Measurements from ENCODE around the gene APOBEC2. TPM values are rescaled to one million over a fixed set of nuclear protein-coding genes. Genes with fewer than 3 reads are reported as not detected.

APOBEC2 gene
- total and polyA plus RNA-seq, 8 donors = 7.2 to 36.7 (median 11.3) TPM; not detected in 3

GRCh38 chr6:41075651-41076626, 22.9 kb downstream of the APOBEC2 start:
- intact Hi-C loops (cut with DNase I; ENCODE audit: low total_unique reads) = no loop called here
- Histone ChIP-seq H3K27me3 (no peaks in the 10 kb centered on the region), H3K9me3 (no peaks in the 10 kb centered on the region), H3K4me3 (no peak overlapping the region), H3K27ac (peak overlapping the region in 4 of 5 donors; percentile 94 to 100 (median 100)), H3K36me3 (peaks cover 13 to 23% (median 22%) of the 10 kb centered on the region in 4 donors), H3K4me1 (peaks cover 20 to 51% (median 36%) of the 10 kb centered on the region in 4 donors)
- 75 to 79% (median 78%) methylated on average over 4 of the region's 4 CpGs for WGBS, 5 donors
- DNase-seq = no peak
- TF ChIP-seq POLR2AphosphoS5 (IDR thresholded peaks at IDR 0.05) = no peak
- TF ChIP-seq POLR2A (IDR thresholded peaks at IDR 0.05) = no peak
- no peak for TF ChIP-seq CTCF (IDR thresholded peaks at IDR 0.05)
- TF ChIP-seq EP300 (IDR thresholded peaks at IDR 0.05) = no peak

DNA sequence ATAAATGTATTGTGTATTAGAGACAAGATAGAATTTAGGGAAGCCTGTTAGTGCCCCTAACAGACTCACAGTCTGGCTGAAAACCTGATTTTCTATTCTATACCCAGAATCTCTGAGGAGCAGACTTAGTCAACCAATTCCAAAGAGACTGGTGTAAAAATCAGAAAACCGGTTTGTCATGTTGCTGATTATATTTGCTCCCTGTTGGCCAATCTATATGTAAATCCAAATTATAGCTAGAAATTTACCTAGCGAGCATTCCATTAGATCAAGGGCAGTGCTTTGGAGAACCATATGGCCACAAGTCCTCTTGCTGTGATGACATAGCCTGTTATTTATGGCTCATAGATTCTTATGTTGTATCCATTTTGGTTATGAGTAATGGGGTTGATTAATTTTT, 24.5 kb downstream of the APOBEC2 start:
- 35 to 75% (median 46%) methylated on average over 2 of the region's 2 CpGs for WGBS, 5 donors

DNA sequence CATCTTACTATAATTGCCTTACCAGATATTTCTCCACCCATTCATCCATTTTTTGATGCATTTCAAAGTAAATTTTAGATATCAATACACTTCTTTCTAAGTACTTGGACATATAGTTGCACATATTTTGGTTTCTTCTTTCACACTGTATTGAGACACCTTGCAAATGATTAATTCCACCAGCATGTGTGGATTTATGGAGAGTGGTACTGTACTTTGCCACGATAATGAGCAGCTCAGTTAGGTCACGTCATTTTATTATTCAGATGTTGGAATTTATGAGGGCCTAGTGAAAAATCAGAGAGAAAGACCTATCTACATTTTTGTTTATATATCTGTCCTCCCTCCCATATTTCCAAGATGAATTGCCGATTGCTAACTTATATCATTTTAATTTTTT, 25.1 kb downstream of the APOBEC2 start:
- no peak for TF ChIP-seq CTCF (IDR thresholded peaks at IDR 0.05)
- H3K27ac ChIP-seq = no peak overlapping the region
- H3K27me3 ChIP-seq = no peaks in the 10 kb centered on the region
- DNase-seq = no peak
- H3K4me3 ChIP-seq = no peak overlapping the region
- WGBS, 5 donors = 82 to 89% (median 83%) methylated on average over 3 of the region's 3 CpGs
- H3K36me3 ChIP-seq = peaks cover 13 to 44% (median 34%) of the 10 kb centered on the region in 4 donors
- intact Hi-C loops (cut with DNase I; ENCODE audit: low total_unique reads) = no loop called here
- no peaks in the 10 kb centered on the region for H3K9me3 ChIP-seq
- H3K4me1 ChIP-seq = peaks cover 17 to 55% (median 41%) of the 10 kb centered on the region in 4 donors

More for the DNA sequence above, 24.5 kb downstream of the APOBEC2 start:
- H3K4me1 ChIP-seq = peaks cover 17 to 49% (median 38%) of the 10 kb centered on the region in 4 donors
- H3K27me3 ChIP-seq = no peaks in the 10 kb centered on the region
- H3K9me3 ChIP-seq = no peaks in the 10 kb centered on the region
- no peak overlapping the region for H3K4me3 ChIP-seq
- intact Hi-C loops (cut with DNase I; ENCODE audit: low total_unique reads) = no loop called here
- DNase-seq = peak in 1 of 2 donors; percentile 64
- no peak for TF ChIP-seq POLR2AphosphoS5 (IDR thresholded peaks at IDR 0.05)
- no peak for TF ChIP-seq POLR2A (IDR thresholded peaks at IDR 0.05)
- TF ChIP-seq EP300 (IDR thresholded peaks at IDR 0.05) = no peak
- TF ChIP-seq CTCF (IDR thresholded peaks at IDR 0.05) = no peak
- H3K36me3 ChIP-seq = peaks cover 13 to 39% (median 33%) of the 10 kb centered on the region in 4 donors
- H3K27ac ChIP-seq = no peak overlapping the region

GRCh38 chr6:41079080-41079479, 26.1 kb downstream of the APOBEC2 start:
- WGBS, 5 donors = 80 to 94% (median 87%) methylated on average over 1 of the region's 1 CpG
- intact Hi-C loops (cut with DNase I; ENCODE audit: low total_unique reads) = no loop called here

More at GRCh38 chr6:41079080-41079479, 26.1 kb downstream of the APOBEC2 start:
- Histone ChIP-seq H3K9me3 (no peaks in the 10 kb centered on the region), H3K27ac (no peak overlapping the region), H3K4me3 (no peak overlapping the region), H3K36me3 (peaks cover 18 to 51% (median 43%) of the 10 kb centered on the region in 4 donors), H3K4me1 (peaks cover 16 to 61% (median 46%) of the 10 kb centered on the region in 4 donors), H3K27me3 (no peaks in the 10 kb centered on the region)
- TF ChIP-seq CTCF (IDR thresholded peaks at IDR 0.05) (no peak), POLR2AphosphoS5 (IDR thresholded peaks at IDR 0.05) (no peak), POLR2A (IDR thresholded peaks at IDR 0.05) (no peak), EP300 (IDR thresholded peaks at IDR 0.05) (no peak)
- no peak for DNase-seq

Data from stomach (tissue), 9 donors.